Measurements from ENCODE around the gene KPNB1. TPM values are rescaled to one million over a fixed set of nuclear protein-coding genes. Genes with fewer than 3 reads are reported as not detected.

The KPNB1 gene
- total and polyA plus RNA-seq, 10 of the 15 experiments (the other 5 are each of a cell fraction or from before 2014, with no cell fraction given) = 67.8 to 525 (median 246) TPM

DNA sequence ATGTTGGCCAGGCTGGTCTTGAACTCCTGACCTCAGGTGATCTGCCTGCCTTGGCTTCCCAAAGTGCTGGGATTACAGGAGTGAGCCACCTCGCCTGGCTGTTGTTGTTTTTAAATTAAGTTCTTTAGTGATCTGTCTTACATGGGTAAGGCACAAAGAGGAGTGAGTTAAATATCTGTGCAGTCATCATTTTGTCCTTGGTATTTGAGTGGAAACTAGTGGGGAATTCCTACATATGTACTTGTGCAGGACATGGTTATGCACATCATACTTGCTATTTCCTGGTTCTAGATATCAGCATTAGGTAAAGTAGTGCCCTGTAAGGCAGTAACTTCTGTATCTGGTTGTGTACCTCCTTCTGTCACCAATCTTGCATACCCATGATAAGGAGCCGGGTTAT is 3.7 kb downstream of the KPNB1 start:
- Histone ChIP-seq H3K79me2 (ENCODE audit: control insufficient read depth, insufficient read depth, low read length) (peaks cover 83% of the 10 kb centered on the region), H4K20me1 (ENCODE audit: control insufficient read depth, insufficient read depth) (peaks cover 6% of the 10 kb centered on the region; the same call in 1 of the 2 replicates), H3K4me1 (ENCODE audit: control insufficient read depth, insufficient read depth, low read length) (peaks cover 19% of the 10 kb centered on the region), H3K36me3 (ENCODE audit: control insufficient read depth in 2 of 2, insufficient read depth in 2 of 2, low read length in 1 of 2) (peaks cover 11 to 42% of the 10 kb centered on the region in 2 experiments), H3K27me3 (replicated peaks in 1 of 2; ENCODE audit: control insufficient read depth in 2 of 2, insufficient read depth in 2 of 2, low read length in 1 of 2) (no peaks in the 10 kb centered on the region), H3K4me3 (peak overlapping the region; percentile 77; the same call in 1 of the 2 replicates), H2AFZ (ENCODE audit: control insufficient read depth, low read depth, low read length) (no peak overlapping the region), H3K9me3 (replicated peaks; ENCODE audit: control insufficient read depth, insufficient read depth, low read length) (no peaks in the 10 kb centered on the region), H3K4me2 (ENCODE audit: control insufficient read depth, insufficient read depth) (no peak overlapping the region), H3K27ac (ENCODE audit: control insufficient read depth, insufficient read depth) (no peak overlapping the region), H3K9ac (ENCODE audit: control insufficient read depth, insufficient read depth, low read length) (no peak overlapping the region)
- TF ChIP-seq POLR2AphosphoS5 (IDR thresholded peaks at IDR 0.05; ENCODE audit: low read length) (no peak), ZNF384 (IDR thresholded peaks at IDR 0.05; ENCODE audit: borderline replicate concordance, low read depth, low read length) (no peak), CHD2 (IDR thresholded peaks at IDR 0.05; ENCODE audit: borderline replicate concordance, low read depth, low read length) (no peak), RB1 (IDR thresholded peaks at IDR 0.05; ENCODE audit: borderline replicate concordance) (no peak), POLR2AphosphoS2 (IDR thresholded peaks at IDR 0.05; ENCODE audit: low read depth, low read length) (no peak), GABPA (IDR thresholded peaks at IDR 0.05; ENCODE audit: low read depth) (no peak), EZH2 (IDR thresholded peaks at IDR 0.05; ENCODE audit: borderline replicate concordance, control insufficient read depth, low read depth, low read length) (no peak), ZBED1 (IDR thresholded peaks at IDR 0.05; ENCODE audit: borderline replicate concordance) (no peak), CEBPB (IDR thresholded peaks at IDR 0.05; ENCODE audit: borderline replicate concordance in 1 of 2, low read depth in 2 of 2, low read length in 2 of 2) (no peak), SMAD1 (IDR thresholded peaks at IDR 0.05; ENCODE audit: low read depth, partially characterized antibody) (no peak)
- TF ChIP-seq, protein P1, sequence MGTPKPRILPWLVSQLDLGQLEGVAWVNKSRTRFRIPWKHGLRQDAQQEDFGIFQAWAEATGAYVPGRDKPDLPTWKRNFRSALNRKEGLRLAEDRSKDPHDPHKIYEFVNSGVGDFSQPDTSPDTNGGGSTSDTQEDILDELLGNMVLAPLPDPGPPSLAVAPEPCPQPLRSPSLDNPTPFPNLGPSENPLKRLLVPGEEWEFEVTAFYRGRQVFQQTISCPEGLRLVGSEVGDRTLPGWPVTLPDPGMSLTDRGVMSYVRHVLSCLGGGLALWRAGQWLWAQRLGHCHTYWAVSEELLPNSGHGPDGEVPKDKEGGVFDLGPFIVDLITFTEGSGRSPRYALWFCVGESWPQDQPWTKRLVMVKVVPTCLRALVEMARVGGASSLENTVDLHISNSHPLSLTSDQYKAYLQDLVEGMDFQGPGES (IDR thresholded peaks at IDR 0.05) = no peak
- TF ChIP-seq, protein P2, sequence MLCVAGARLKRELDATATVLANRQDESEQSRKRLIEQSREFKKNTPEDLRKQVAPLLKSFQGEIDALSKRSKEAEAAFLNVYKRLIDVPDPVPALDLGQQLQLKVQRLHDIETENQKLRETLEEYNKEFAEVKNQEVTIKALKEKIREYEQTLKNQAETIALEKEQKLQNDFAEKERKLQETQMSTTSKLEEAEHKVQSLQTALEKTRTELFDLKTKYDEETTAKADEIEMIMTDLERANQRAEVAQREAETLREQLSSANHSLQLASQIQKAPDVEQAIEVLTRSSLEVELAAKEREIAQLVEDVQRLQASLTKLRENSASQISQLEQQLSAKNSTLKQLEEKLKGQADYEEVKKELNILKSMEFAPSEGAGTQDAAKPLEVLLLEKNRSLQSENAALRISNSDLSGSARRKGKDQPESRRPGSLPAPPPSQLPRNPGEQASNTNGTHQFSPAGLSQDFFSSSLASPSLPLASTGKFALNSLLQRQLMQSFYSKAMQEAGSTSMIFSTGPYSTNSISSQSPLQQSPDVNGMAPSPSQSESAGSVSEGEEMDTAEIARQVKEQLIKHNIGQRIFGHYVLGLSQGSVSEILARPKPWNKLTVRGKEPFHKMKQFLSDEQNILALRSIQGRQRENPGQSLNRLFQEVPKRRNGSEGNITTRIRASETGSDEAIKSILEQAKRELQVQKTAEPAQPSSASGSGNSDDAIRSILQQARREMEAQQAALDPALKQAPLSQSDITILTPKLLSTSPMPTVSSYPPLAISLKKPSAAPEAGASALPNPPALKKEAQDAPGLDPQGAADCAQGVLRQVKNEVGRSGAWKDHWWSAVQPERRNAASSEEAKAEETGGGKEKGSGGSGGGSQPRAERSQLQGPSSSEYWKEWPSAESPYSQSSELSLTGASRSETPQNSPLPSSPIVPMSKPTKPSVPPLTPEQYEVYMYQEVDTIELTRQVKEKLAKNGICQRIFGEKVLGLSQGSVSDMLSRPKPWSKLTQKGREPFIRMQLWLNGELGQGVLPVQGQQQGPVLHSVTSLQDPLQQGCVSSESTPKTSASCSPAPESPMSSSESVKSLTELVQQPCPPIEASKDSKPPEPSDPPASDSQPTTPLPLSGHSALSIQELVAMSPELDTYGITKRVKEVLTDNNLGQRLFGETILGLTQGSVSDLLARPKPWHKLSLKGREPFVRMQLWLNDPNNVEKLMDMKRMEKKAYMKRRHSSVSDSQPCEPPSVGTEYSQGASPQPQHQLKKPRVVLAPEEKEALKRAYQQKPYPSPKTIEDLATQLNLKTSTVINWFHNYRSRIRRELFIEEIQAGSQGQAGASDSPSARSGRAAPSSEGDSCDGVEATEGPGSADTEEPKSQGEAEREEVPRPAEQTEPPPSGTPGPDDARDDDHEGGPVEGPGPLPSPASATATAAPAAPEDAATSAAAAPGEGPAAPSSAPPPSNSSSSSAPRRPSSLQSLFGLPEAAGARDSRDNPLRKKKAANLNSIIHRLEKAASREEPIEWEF (IDR thresholded peaks at IDR 0.05; ENCODE audit: insufficient replicate concordance, low read depth, low read length) = no peak
- DNase-seq (ENCODE audit: low read depth, low spot score) (no peak), ATAC-seq (no peak), FAIRE-seq (no peak)
- ChIA-PET RAD21 (ENCODE audit: unreplicated experiment) (no interaction called here), SMC1A (ENCODE audit: uncharacterized antibody, unreplicated experiment) (interaction anchor here (1.0 to 2.7 kb wide), 2 partner anchors 10 to 148 kb away, joined by 3 to 9 read pairs; no protein-coding TSS in a partner anchor), CTCF (interaction anchor here (0.7 to 6.9 kb wide), 3 partner anchors 12 to 169 kb away, joined by 3 to 75 read pairs (median 3); partner anchors contain the start of gene OSBPL7), POLR2A (interaction anchor here (0.6 to 1.4 kb wide), 4 partner anchors 10 to 53 kb away, joined by 4 to 9 read pairs (median 6); partner anchors contain the start of gene TBKBP1)
- in situ Hi-C loops (cut with MboI) (no loop called here), intact Hi-C loops (cut with micrococcal nuclease; ENCODE audit: unreplicated experiment) (loop anchor here (10.0 kb wide), 1 partner anchor 81 kb away; the partner anchor contains the start of gene TBX21)
- BruUV-seq (replicated peaks) = no TSS peak
- 90% methylated on average over 2 of the region's 2 CpGs for WGBS (ENCODE audit: insufficient coverage, insufficient replicate concordance, low lambda C conversion rate, missing lambda C conversion rate)

Data from GM12878 (cell line).